GM18858 (cell line): ENCODE data around the gene GRIK2.

ENCODE experiments used
- ATAC-seq: cut with Tn5 transposase; IDR thresholded peaks from one replicate; pipeline ENCODE4 v1.9.1; 2021; ENCODE audit not compliant: unreplicated experiment

The GRIK2 gene

DNA sequence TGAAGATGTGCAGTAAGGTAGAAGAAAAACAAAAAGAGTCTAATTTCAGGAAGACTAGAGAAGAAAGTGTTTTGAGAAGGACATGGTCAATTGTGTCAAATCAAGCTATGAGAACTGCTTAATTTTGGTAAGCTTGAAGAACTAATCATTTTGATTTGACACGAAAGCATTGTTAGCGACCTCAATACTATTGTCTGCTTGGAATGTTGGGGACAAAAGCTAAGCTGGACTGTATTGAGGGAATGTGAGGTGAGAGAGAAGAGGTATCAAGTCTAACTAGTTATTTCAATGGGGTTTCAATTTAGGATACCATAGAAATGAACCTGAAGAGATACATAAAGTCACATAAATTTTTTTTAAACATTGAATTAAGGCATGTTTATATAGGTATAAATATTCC lies 309.8 kb downstream of the GRIK2 start:
- no peak for ATAC-seq

DNA sequence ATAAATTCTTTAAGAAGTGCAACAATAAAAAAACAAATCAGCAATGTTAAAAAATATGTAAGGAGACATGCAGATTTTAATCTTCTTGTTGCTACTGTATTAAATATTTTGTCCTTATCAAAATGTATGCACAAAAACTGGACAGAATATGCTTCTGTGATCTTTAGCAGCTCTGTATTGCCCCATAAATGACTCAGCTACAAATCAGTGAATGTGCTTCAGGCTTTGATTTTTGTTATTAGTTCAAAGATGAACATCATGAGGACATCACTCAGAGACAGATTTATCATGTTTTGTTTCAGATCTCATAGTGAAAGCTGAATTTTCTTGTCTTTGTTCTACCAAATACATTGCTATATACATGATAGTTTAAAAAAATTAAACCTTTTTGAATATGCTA lies 312.4 kb downstream of the GRIK2 start:
- no peak for ATAC-seq

DNA sequence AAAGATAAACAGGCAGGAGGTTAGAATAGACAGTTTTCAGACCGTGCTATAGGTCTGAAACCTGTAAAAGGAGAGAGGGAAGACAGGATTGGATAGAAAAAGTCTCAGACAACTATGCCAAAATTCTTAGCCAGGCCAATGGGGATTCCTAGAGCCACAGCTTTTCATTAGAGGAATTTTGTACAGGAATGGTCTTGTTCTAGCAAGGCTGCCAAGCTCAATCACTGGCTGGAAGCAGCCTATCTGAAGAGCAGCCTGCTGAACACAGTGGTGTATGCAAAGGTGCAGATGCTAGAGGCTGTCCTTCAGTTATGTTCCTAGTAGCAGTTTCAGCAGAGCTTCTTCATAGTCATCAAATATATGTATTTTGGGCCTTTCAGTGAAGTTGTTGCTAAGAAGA lies 313.1 kb downstream of the GRIK2 start:
- no peak for ATAC-seq

DNA sequence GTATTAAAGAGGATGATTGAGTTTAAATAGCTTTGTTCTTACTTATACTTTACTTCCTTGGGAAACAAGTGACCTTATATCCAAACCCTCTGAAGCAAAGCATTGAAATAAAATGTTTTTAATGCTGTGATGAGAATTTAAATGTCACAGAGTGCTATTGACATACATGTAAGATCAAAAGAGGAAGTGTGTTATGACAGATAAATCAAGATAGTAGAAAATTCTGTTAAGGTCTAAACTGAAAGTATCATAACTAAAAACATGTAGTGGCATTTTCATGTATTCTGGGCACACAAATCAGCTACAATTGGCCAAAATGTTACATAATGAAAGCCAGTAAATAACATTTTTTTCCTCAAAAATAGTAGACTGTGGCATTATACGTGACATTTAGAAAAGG lies 318.0 kb downstream of the GRIK2 start:
- ATAC-seq, result no peak

DNA sequence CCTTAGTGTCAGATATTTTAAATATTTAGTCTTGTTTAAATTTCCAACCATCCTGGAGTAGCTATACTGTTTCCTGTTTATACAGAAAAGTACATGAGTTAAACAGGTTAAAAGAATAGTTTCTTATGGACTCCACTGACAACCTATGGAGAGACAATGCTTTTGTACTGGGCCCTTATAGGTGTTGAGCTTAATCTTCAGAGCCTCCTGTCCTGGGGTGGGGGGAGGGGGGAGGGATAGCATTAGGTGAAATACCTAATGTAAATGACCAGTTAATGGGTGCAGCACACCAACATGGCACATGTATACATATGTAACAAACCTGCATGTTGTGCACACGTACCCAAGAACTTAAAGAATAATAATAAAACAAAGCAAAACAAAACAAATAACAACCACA lies 322.9 kb downstream of the GRIK2 start:
- ATAC-seq, result no peak

DNA sequence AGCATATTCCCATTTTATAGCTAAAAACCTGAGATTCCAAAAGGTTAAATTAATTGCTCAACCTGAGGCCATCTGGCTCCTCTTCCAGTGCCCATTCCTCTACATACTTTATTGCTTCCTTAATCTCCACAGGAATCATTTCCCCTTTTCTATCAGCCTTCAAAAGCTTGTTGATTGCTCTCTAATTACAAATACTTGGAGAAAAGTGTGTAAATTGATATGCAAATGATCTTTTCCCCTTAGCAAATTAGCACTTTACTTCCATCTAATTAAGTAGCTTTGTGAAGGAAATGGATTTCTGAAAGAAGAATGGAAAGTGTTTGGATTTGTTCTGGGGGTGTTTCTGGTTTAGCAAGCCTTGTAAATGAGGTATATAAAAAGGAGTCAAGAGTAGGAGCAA lies 323.3 kb downstream of the GRIK2 start:
- no peak for ATAC-seq

DNA sequence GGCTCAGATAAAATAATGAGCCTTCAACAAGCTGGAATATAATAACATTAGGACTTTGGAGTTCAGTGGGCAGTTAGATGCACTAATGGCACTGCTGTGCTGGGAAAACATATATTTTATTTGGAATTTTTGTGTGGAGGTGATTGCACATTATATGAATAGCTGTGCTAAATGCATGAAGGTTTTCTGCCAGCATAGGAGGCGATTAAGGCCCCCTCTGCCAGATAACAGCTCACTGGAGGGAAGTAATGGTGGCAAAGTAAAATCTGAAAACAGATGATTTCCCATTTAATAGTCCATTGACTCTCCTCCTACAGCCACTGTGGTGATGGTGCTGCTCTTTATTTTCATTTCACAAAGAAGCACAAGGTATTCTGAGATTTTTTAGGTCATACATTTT lies 326.0 kb downstream of the GRIK2 start:
- no peak for ATAC-seq

DNA sequence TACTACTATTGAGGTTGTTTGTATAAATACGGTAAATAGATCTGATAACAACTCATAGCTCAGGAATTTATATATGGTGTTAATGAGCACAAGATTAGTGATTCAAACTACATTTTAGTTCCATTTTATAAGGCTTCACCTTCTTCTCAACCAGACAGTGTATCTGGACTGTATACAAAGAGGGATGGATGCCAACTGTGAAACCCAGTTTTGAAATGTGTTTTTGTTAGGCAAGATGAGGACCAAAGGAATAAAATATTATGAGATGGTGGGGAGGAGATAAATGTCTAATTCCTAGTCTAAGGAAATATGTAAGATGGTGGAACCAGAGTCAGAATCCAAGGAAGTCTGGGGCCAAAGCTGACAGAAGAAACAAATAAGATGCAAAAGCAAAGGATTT lies 329.0 kb downstream of the GRIK2 start:
- no peak for ATAC-seq

DNA sequence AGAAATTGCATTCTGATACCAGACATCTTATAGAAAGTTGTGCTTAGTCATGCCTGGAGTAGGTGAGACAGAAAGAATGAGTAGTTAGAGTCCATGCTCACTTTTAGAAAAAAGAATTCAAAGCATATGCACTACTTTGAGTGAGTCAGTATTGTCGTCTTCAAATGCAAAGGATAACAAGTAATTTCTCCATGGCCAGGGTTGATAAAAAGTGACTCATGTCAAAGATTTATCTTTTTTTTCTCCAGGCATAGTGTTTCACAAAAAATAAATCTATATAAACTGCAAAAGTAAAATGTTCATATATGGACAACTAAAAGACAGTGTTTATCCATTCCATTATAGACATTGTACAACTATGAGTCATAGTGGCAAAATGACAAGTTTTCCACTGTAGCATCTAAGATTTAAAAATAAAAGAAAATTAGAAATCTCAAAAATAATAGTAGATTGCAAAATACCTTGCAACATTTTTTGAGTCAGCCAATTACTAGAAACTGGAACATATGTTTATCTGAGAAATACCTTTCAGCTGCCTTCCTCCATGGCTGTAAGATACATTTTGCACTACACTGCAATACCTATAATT lies 329.6 kb downstream of the GRIK2 start:
- no peak for ATAC-seq

DNA sequence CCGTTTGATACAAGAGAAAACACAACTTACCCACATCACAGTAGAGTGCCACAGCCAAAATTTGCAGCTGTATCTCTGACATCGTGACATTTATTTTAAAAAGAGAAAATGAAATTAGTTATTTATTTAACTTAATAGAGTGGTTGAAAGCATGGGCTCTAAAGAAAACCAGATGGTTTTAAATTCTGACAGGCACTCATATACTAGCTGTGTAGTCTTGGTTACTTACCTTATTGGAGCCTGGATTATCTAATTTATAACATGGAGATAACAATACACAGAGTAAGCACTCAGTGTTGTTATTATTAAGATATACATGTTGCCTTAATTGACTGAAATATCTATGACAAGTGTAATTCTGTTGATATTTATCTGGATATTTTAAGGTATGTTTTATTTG lies 334.9 kb downstream of the GRIK2 start:
- ATAC-seq, result no peak

DNA sequence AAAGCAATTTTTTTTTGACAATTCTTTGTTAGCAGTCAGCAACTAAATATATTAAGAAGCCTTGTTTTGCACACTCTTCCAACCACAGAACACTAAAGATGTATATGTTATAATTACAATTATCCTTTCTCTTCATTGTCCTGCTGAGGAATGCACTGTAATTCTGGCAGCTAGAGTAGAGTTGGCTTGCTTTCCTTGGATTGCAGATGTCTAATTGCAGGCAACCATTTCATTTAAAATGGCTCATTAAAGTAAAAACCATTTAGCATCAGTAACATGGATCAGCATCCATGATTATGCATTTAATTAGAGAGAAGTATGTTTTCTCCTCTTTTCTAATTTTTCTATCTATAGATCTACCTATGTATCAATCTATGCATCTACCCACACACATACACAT lies 335.4 kb downstream of the GRIK2 start:
- no peak for ATAC-seq

DNA sequence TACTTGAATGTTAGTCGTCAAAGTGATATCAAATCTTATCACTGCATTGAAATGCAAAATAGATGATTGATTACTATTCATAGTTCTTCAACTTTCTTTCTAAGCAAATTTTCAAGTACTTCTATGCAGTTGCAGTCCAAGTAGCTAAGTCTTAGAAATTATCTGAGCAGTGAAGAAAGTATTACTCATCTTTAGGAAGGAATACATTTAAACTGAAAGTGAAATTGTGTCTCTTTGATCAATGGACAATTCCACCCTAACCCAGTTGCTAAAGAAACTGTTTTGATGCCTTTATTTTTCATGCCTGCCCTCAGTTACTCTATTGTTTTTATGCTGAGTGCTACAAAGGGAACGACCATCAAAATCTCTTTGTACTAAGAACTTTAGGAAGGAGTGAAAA lies 337.4 kb downstream of the GRIK2 start:
- ATAC-seq, result no peak

DNA sequence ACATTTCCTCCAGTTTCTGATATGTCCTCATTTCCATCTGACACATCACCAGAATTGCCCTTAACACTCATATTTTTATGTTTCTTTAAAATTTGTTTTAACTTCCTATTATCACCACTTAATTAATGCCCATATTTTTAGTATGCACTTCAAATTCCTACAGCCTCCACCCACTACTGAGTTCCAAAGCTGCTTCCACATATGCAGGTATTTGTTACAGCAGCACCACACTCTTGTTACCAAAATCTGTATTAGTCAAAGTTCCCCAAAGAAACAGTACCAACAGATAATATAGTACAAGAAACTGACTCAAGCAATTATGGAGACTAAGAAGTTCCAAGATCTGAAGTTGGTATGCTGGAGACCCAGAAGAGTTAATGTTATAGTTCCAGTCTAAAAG lies 340.4 kb downstream of the GRIK2 start:
- ATAC-seq, result no peak

DNA sequence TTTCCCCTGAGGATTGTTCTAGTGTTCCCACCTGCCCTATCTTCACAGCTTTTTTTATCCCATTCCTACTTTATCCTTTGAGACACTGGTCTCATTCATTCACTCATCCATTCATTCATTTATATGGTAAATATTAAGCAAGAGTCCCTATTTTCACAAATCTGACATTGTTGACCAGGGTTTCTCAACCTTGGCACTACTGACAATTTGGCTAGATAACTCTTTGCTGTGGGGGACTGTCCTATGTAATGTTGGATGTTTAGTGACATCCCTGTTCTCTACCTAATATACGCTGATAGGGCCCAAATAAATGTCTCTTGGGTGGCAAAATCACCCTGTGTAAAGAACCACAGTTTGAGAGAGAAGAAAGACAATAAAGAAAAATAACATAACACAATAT lies 345.0 kb downstream of the GRIK2 start:
- no peak for ATAC-seq

DNA sequence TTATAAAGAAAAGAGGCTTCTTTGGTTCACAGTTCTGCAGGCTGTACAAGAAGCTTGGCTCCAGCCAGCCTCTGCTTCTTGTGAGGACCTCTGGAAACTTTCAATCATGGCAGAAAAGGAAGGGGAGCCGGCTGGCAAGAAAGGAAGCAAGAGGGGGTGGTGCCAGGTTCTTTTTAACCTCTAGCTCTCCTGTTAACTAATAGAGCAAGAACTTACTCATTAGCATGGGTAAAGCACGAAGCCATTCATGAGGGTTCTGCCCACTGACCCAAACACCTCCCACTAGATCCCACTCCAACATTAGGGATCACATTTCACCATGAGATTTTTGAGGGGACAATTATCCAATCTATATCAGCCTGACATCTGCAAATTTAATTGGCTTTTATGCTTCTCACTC lies 347.1 kb downstream of the GRIK2 start:
- no peak for ATAC-seq

DNA sequence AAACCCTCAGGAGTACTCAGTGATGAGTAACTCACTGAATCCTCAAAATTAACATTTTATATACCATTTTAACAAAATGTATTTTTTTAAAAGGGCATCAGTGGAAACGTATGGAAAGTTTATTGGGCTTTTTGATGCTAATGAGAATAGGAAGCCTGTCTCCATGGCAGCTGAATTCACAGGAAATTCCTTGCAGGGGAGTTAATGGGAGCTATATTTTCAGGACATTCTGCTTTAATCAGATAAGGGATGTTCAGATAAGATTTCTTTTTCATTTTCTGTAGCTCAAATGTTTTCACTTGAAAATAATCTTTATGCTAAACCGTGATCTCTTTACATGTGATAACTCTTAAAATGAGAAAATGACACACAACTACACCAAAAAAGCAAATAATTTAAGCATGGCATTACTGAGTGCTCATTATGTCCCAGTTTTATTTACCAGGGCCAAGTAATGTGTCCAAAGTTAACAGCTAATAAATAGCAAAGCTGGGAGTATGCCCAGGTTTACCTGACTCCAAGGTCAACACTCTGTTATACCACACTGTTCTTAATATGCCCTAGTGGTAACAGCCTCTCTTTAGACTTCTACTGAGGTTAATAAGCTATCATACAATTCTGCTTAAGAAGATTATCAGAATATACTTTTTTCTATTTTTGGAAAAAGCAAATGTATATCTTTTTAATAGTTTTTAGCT lies 348.1 kb downstream of the GRIK2 start:
- no peak for ATAC-seq

DNA sequence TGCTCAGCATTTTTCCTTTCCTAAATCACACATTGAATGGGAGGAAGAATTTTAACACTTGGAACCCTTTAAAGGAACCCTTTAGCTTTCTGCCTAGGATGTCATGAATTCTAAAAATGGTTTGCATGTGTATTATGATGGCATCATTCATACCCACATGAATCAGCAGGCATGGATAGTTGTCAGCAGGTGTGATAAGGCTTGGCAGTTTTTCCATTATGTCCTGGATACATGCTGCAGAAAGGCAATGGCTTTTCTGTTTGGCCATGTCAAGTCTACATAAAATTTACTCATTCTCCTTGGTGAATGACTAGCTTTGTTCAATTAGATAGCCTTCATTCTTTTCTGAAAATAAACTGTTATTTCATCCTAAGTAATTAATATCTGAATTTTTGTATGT lies 353.7 kb downstream of the GRIK2 start:
- no peak for ATAC-seq

DNA sequence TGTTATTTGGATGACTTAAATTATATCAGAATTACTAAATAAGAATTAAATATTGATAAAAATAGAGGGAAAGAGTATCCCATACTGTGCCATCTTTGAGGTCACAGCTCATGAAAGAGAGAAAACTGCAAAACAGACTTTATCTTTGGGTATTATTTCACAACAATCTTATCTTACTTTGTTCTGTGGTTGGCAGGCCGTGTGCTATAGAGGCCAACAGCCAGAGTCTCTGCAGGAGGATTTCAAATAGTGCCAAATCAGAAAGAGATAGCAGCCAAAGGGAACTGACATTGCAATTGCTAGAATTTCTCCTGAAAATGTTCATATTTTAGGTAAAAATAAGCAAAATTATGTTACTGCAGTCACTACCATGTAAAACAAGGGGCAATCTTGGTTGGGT lies 354.2 kb downstream of the GRIK2 start:
- no peak for ATAC-seq

DNA sequence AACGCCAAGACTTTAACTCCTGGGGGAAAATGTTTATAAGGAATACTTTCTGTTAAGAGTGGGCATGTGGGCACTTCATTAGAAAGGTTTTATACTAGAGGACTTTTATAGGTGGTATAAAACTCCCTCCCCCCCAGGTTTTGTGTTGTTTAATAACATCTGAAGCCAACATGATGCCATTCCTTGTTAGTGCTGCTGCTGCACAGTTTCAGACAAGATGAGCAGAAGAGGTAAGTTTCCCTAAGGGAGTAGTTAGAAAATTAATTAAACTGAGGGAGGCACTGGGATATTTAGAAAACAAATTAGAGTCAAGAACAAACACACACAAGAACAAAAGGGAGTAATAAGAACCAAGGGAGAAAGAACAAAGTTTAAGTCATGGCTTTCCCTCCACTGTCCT lies 362.4 kb downstream of the GRIK2 start:
- ATAC-seq, result no peak

DNA sequence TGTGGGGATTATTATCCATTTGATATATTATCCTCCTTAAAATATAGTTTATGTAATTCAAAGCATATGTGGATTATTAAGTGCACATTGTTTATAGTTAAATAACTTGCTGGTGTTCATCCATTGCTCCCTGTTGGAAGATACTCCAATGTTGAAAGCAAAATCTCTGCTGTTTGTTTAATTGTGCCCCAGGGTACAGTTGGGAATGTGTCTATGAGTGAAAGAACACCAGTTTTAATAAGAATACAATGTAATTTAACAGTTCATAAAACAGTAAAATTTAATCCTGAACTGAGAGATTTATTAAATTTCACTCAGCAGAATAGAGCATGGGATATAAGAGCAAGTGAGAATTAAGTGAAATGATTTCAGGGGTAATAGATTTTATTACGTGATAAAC lies 364.9 kb downstream of the GRIK2 start:
- no peak for ATAC-seq

DNA sequence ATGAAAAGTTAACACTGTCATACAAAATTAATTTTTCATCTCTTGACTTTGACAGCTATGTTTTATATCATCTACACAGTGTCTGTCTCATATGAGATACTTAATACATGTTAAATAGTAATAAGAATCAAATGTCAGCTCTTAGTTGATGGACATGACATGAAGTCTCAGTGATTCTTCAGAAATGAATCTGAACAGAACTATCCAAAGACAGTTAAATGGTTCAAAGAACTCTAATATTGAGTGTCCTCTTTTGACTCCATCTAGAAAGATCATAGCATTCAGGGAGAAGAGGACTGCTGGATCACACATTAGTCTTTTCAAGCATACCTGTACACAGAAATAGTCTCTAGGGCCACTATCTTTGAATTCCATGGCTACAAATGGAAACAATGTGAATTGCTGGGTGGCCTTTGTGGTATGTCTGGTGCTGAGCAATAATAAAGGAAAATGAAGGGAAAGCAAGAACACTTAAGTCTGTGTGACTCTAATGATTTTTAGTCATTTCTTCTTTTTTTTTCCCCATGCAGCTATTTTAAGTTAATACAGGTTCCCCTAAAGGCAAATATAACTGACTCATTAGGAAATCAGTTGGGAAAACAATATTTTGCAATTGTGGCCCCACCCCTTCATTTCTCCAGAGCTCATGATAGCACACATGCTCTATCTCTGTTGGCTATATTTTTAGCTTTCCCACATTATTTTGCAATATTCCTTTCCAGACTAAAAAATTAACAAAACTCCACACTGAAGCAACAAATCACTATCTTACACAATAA lies 367.5 kb downstream of the GRIK2 start:
- ATAC-seq, result no peak

DNA sequence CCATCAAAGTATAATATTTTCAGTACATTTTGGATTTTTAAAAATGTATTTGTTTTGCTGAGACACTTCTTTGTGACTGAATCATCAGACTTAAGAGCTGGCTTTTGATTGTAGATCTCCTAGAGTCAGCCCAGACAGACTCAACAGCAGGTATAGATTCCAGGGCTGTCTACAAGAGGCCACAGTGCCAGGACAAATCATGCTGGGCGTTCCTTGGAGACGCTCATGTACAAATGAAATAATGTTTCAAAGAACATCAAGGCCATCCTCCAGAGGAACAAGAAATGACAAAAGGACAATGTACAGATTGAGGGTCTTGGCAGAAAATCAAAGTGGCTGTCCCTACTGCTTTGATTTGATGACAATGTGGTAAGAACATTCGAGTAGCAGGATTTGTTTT lies 369.3 kb downstream of the GRIK2 start:
- no peak for ATAC-seq
